Measurements from ENCODE around the gene NTSR1. TPM values are rescaled to one million over a fixed set of nuclear protein-coding genes. Genes with fewer than 3 reads are reported as not detected.

NTSR1 gene
- total and polyA plus RNA-seq, 2 donors (not counting 1 experiment from before 2014, with no cell fraction given) = not detected

GRCh38 chr20:62715201-62715600, 6.6 kb downstream of the NTSR1 start:
- Histone ChIP-seq H3K27me3 (replicated peaks in 1 of 4; ENCODE audit: control extremely low read depth in 1 of 4, control insufficient read depth in 3 of 4, insufficient read depth in 4 of 4, low read length in 3 of 4) (peaks cover 0 to 14% (median 3%) of the 10 kb centered on the region in 4 experiments), H3K9me3 (ENCODE audit: control extremely low read depth in 1 of 3, control insufficient read depth in 2 of 3, insufficient read depth in 1 of 3, low read length in 2 of 3) (peaks cover 0 to 9% (median 6%) of the 10 kb centered on the region in 3 donors), H3K79me2 (ENCODE audit: control insufficient read depth, insufficient read depth, low read length) (no peaks in the 10 kb centered on the region), H2AFZ (ENCODE audit: insufficient read depth, low read depth, low read length, poor library complexity, severe bottlenecking) (no peak overlapping the region), H3K27ac (ENCODE audit: low read length in 2 of 2) (no peak overlapping the region), H4K20me1 (ENCODE audit: control insufficient read depth, insufficient read depth, low read length, poor library complexity, severe bottlenecking) (no peaks in the 10 kb centered on the region), H3K36me3 (replicated peaks in 1 of 2; ENCODE audit: control extremely low read depth in 1 of 2, control insufficient read depth in 1 of 2, extremely low read depth in 1 of 2, insufficient read depth in 2 of 2, low read length in 1 of 2) (no peaks in the 10 kb centered on the region), H3K4me3 (ENCODE audit: control extremely low read depth in 1 of 5, extremely low read depth in 1 of 5, insufficient read depth in 1 of 5, low read depth in 2 of 5, low read length in 4 of 5) (no peak overlapping the region), H3K4me1 (ENCODE audit: control insufficient read depth in 2 of 2, insufficient read depth in 2 of 2, low read length in 2 of 2) (no peaks in the 10 kb centered on the region), H3K9ac (ENCODE audit: low read length) (no peak overlapping the region), H3K4me2 (replicated peaks; ENCODE audit: low read depth, low read length, poor library complexity, severe bottlenecking) (no peak overlapping the region)
- H3K27ac Mint-ChIP-seq = no peak overlapping the region
- ChIA-PET CTCF (no interaction called here), POLR2A (no interaction called here)
- no peak for DNase-seq
- H3K9me3 Mint-ChIP-seq (ENCODE audit: insufficient read depth) = peaks cover 12% of the 10 kb centered on the region
- intact Hi-C loops (cut with micrococcal nuclease) = no loop called here
- H3K27me3 Mint-ChIP-seq = peaks cover 42% of the 10 kb centered on the region
- H3K4me3 Mint-ChIP-seq = no peak overlapping the region
- TF ChIP-seq CTCF (IDR thresholded peaks at IDR 0.05) = no peak
- TF ChIP-seq EZH2 (IDR thresholded peaks at IDR 0.05; ENCODE audit: borderline replicate concordance, insufficient read depth, low read depth, low read length, poor library complexity, severe bottlenecking) = no peak
- ATAC-seq (ENCODE audit: low read depth) = no peak
- no peaks in the 10 kb centered on the region for H3K4me1 Mint-ChIP-seq
- 89% methylated on average over 10 of the region's 10 CpGs for WGBS (ENCODE audit: insufficient coverage)

- H3K36me3 ChIP-seq (replicated peaks in 1 of 2; ENCODE audit: control extremely low read depth in 1 of 2, control insufficient read depth in 1 of 2, extremely low read depth in 1 of 2, insufficient read depth in 2 of 2, low read length in 1 of 2) = no peaks in the 10 kb centered on the region
- no peak overlapping the region for H3K9ac ChIP-seq (ENCODE audit: low read length)
- no peak overlapping the region for H3K4me2 ChIP-seq (replicated peaks; ENCODE audit: low read depth, low read length, poor library complexity, severe bottlenecking)
- H3K4me3 ChIP-seq (ENCODE audit: control extremely low read depth in 1 of 5, extremely low read depth in 1 of 5, insufficient read depth in 1 of 5, low read depth in 2 of 5, low read length in 4 of 5) = no peak overlapping the region
- no peak overlapping the region for H3K27ac Mint-ChIP-seq
- no peak for ATAC-seq (ENCODE audit: low read depth)
- H3K4me1 ChIP-seq (ENCODE audit: control insufficient read depth in 2 of 2, insufficient read depth in 2 of 2, low read length in 2 of 2) = no peaks in the 10 kb centered on the region
- peaks cover 0 to 13% (median 12%) of the 10 kb centered on the region in 3 donors for H3K9me3 ChIP-seq (ENCODE audit: control extremely low read depth in 1 of 3, control insufficient read depth in 2 of 3, insufficient read depth in 1 of 3, low read length in 2 of 3)
- H3K9me3 Mint-ChIP-seq (ENCODE audit: insufficient read depth) = peaks cover 18% of the 10 kb centered on the region
- H3K27me3 Mint-ChIP-seq = peaks cover 35% of the 10 kb centered on the region
- H3K4me3 Mint-ChIP-seq = no peak overlapping the region
- no peaks in the 10 kb centered on the region for H3K79me2 ChIP-seq (ENCODE audit: control insufficient read depth, insufficient read depth, low read length)
- no peak overlapping the region for H3K27ac ChIP-seq (ENCODE audit: low read length in 2 of 2)
- 62% methylated on average over 29 of the region's 30 CpGs for WGBS (ENCODE audit: insufficient coverage)
- DNase-seq = no peak
- no peaks in the 10 kb centered on the region for H3K4me1 Mint-ChIP-seq
- POLR2A ChIA-PET = no interaction called here
- no peaks in the 10 kb centered on the region for H4K20me1 ChIP-seq (ENCODE audit: control insufficient read depth, insufficient read depth, low read length, poor library complexity, severe bottlenecking)
- no peak for TF ChIP-seq EZH2 (IDR thresholded peaks at IDR 0.05; ENCODE audit: borderline replicate concordance, insufficient read depth, low read depth, low read length, poor library complexity, severe bottlenecking)
- TF ChIP-seq CTCF (IDR thresholded peaks at IDR 0.05) = no peak
- peaks cover 0 to 5% (median 0%) of the 10 kb centered on the region in 4 experiments for H3K27me3 ChIP-seq (replicated peaks in 1 of 4; ENCODE audit: control extremely low read depth in 1 of 4, control insufficient read depth in 3 of 4, insufficient read depth in 4 of 4, low read length in 3 of 4)
- H2AFZ ChIP-seq (ENCODE audit: insufficient read depth, low read depth, low read length, poor library complexity, severe bottlenecking) = no peak overlapping the region
- CTCF ChIA-PET = no interaction called here
- intact Hi-C loops (cut with micrococcal nuclease) = no loop called here
Observed at GRCh38 chr20:62716198-62716940, 7.7 kb downstream of the NTSR1 start.

All from B cell (primary cell).